PC-3 (cell line): ENCODE measurements around the gene TRIOBP. TPM values are rescaled to one million over a fixed set of nuclear protein-coding genes. Genes with fewer than 3 reads are reported as not detected.
A peak's percentile ranks its signal among the peaks of the same experiment; 100 is the strongest.

Experiments used
- ATAC-seq: fragments of 200-7000 bp; cut with Tn5 transposase; 2 replicates; pipeline ENCODE4 v1.9.1; 2020; ENCODE audit warnings: mild to moderate bottlenecking, moderate library complexity
- BruUV-seq: library from RNA; stranded (reverse); fragments of 400-500 nt; replicated peaks from 2 replicates; lab custom pipeline; 2021; lab: Mats Ljungman, UMichigan
- CTCF ChIA-PET: fragments of 300-600 bp; sonication (Branson Sonifier 250); formaldehyde crosslinking; loops from one replicate; lab custom pipeline; 2022; ENCODE audit warnings: antibody characterized with exemption; lab: Charles Lee
- POLR2A ChIA-PET: fragments of 300-600 bp; sonication (Branson Sonifier 250); formaldehyde crosslinking; loops from one replicate; lab custom pipeline; 2022; ENCODE audit warnings: antibody characterized with exemption; ENCODE audit not compliant: unreplicated experiment; lab: Charles Lee
- DNase-seq: peaks from one replicate; pipeline ENCODE4 v3.0.0-alpha.2; 2015
- H2AFZ ChIP-seq: fragments of 300-600 bp; sonication (generic); 2 replicates; pipeline ENCODE4 v1.6.0; 2016; ENCODE audit warnings: antibody characterized with exemption, low read length
- H3F3A ChIP-seq: fragments of 300-600 bp; sonication (generic); one replicate; pipeline ENCODE4 v1.6.0; 2017; ENCODE audit warnings: antibody characterized with exemption, low read length, control low read depth, mild to moderate bottlenecking; ENCODE audit not compliant: unreplicated experiment
- H3K27ac ChIP-seq: fragments of 300-600 bp; sonication (generic); 2 replicates; pipeline ENCODE4 v1.5.1; 2016; ENCODE audit warnings: mild to moderate bottlenecking, low read length
- H3K27me3 ChIP-seq: fragments of 300-600 bp; sonication (generic); 2 replicates; pipeline ENCODE4 v1.6.1; 2016; ENCODE audit warnings: low read length, mixed read lengths
- H3K36me3 ChIP-seq: fragments of 300-600 bp; sonication (generic); 2 replicates; pipeline ENCODE4 v1.6.1; 2016; ENCODE audit warnings: low read depth, mixed run types, low read length, mixed read lengths
- H3K4me1 ChIP-seq: fragments of 300-600 bp; sonication (generic); 2 replicates; pipeline ENCODE4 v1.5.1; 2016; ENCODE audit warnings: low read length; ENCODE audit not compliant: insufficient read depth
- H3K4me2 ChIP-seq: fragments of 300-600 bp; sonication (generic); 2 replicates; pipeline ENCODE4 v1.6.0; 2016; ENCODE audit warnings: low read length
- H3K4me3 ChIP-seq: fragments of 300-600 bp; sonication (generic); 2 replicates; pipeline ENCODE4 v1.5.1; 2016; ENCODE audit warnings: mild to moderate bottlenecking, low read length, mixed read lengths
- H3K79me2 ChIP-seq: fragments of 300-600 bp; sonication (generic); 2 replicates; pipeline ENCODE4 v1.6.1; 2017; ENCODE audit warnings: low read length, mixed read lengths
- H3K9ac ChIP-seq: fragments of 300-600 bp; sonication (generic); 2 replicates; pipeline ENCODE4 v1.6.0; 2016; ENCODE audit warnings: mild to moderate bottlenecking, low read length
- H3K9me2 ChIP-seq: fragments of 300-600 bp; sonication (generic); replicated peaks from 2 replicates; pipeline ENCODE4 v1.6.1; 2016; ENCODE audit warnings: mixed run types, low read length, mixed read lengths
- H3K9me3 ChIP-seq: fragments of 300-600 bp; sonication (generic); 2 replicates; pipeline ENCODE4 v1.6.1; 2016; ENCODE audit warnings: low read length, mixed read lengths
- H4K20me1 ChIP-seq: fragments of 300-600 bp; sonication (generic); 2 replicates; pipeline ENCODE4 v1.6.1; 2016; ENCODE audit warnings: low read length, mixed read lengths
- CTCF ChIP-seq: fragments of 300-600 bp; sonication (generic); conservative IDR thresholded peaks from 2 replicates; pipeline ENCODE4 v1.5.1; 2017; ENCODE audit warnings: antibody characterized with exemption, low read depth, mild to moderate bottlenecking, low read length
- EZH2 ChIP-seq: fragments of 300-600 bp; sonication (generic); IDR thresholded peaks from one replicate; pipeline ENCODE4 v1.6.1; 2017; ENCODE audit warnings: antibody characterized with exemption, mild to moderate bottlenecking, low read length; ENCODE audit not compliant: unreplicated experiment
- EZH2phosphoT487 ChIP-seq: fragments of 300-600 bp; sonication (generic); IDR thresholded peaks from 2 replicates; pipeline ENCODE4 v1.6.1; 2018; ENCODE audit warnings: mild to moderate bottlenecking, antibody characterized with exemption, low read length, borderline replicate concordance
- intact Hi-C: fragments of 100-400 bp; cut with micrococcal nuclease; formaldehyde crosslinking; loops from 2 replicates; pipeline ENCODE4 v1.9.0; 2023
- total RNA-seq: library from RNA; depleted of rRNA; stranded (reverse); fragments of >200 nt; gene quantifications from 2 replicates; pipeline ENCODE4 v1.2.3, GENCODE V29; 2014

TRIOBP gene
- total RNA-seq, 1 experiment from 2014 or later, result 64.5 TPM

DNA sequence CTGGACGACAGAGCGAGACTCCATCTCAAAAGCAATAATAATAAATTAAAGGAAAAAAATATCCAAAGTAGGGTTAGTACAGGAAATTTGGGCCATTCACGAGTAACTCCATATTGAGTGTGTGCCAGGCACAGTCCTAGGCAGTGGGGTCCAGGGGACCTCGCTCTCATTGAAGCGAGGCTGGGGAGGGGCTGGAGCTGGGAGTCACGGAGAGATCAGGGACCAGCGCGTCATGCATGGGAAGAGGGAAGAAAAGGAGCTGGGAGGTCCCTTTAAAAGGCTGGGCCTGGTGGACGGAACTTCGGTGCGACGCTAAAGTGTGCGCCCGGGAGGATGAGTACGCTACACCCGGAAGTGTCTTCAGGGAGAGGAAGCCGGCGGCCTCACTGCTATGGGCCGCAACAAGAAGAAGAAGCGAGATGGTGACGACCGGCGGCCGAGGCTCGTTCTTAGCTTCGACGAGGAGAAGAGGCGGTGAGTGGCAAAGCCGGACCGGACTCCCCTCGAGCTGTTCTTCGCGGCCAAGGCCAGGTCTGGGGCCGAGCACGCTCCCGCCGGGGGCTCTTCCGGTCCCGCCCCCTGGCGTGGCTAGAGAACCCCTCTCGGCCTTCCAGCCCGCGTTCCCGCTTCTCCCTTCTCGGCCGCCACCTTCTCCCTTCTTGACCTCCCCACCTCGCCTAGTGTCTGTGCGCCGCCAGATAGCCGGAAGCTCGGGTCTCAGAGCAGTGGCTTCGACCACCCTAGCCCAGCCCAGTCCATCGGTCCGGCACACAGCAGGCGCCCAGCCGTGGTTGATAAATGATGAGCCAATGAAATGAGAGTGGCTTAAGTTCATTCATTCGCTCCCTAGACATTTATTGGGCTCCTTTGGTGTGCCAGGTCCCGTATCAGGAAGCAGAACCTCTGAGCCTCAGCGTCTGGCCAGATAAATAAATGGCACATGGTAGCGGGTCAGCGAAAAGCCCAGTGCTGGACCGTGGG, 10.6 kb upstream of the TRIOBP start, which contains the start of gene NOL12:
NOL12 (plus strand) TSS at position 342 of the 981 bp plus-strand sequence; CDS start at position 392, 50 bp downstream.
- Histone ChIP-seq H3K27me3 (no peaks in the 10 kb centered on the region), H2AFZ (peak within 1 kb of the TSS; percentile 90), H3K79me2 (peaks cover 21% of the 10 kb centered on the region), H3K36me3 (peaks cover 12% of the 10 kb centered on the region; the same call in 1 of the 2 replicates), H3F3A (no peaks in the 10 kb centered on the region), H3K27ac (peak within 1 kb of the TSS; percentile 77), H4K20me1 (no peaks in the 10 kb centered on the region), H3K9me2 (no peaks in the 10 kb centered on the region), H3K4me1 (peaks cover 17% of the 10 kb centered on the region), H3K9me3 (no peaks in the 10 kb centered on the region), H3K4me3 (peak within 1 kb of the TSS; percentile 100), H3K9ac (peak within 1 kb of the TSS; percentile 95), H3K4me2 (peak within 1 kb of the TSS; percentile 99)
- BruUV-seq, result TSS peak; percentile 88
- CTCF ChIA-PET, result no interaction called here
- intact Hi-C loops, result loop anchor here (10.0 kb wide), 1 partner anchor 119 kb away; the partner anchor contains the start of gene GCAT
- TF ChIP-seq EZH2 (no peak), EZH2phosphoT487 (no peak), CTCF (no peak)
- DNase-seq (peak; percentile 87), ATAC-seq (peak; percentile 66)
- POLR2A ChIA-PET, result interaction anchor here (0.6 to 1.0 kb wide), 5 partner anchors 11 to 137 kb away, joined by 3 to 11 read pairs (median 6); partner anchors contain the start of genes GGA1, LGALS1 and PDXP

DNA sequence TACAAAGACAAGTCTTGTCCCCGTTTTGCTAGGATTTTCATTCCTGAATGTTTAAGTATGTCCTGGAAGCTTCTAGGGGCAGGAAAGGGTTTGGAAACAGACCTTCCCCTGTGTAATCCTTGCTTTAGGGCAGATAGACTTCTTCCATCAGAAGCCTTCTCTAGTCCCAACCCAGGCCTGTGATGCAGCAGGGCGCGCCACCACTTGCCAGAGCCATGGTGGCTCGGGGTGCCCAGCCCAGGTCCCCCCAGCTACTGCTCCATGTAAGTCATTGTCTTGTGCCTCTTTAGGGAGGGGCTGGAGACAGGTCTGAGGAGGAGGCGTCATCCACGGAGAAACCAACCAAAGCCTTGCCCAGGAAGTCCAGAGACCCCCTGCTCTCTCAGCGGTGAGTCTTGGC, 6.4 kb upstream of the TRIOBP start:
- DNase-seq (no peak), ATAC-seq (no peak)
- Histone ChIP-seq H4K20me1 (no peaks in the 10 kb centered on the region), H3K27ac (no peak overlapping the region), H3F3A (no peaks in the 10 kb centered on the region), H3K9me2 (no peaks in the 10 kb centered on the region), H3K4me1 (peaks cover 16% of the 10 kb centered on the region), H3K4me3 (no peak overlapping the region), H3K9me3 (no peaks in the 10 kb centered on the region), H3K79me2 (peaks cover 21% of the 10 kb centered on the region), H3K9ac (no peak overlapping the region), H3K4me2 (no peak overlapping the region), H3K27me3 (no peaks in the 10 kb centered on the region), H2AFZ (no peak overlapping the region), H3K36me3 (peaks cover 17% of the 10 kb centered on the region; the same call in 1 of the 2 replicates)
- no TSS peak for BruUV-seq
- intact Hi-C loops, result loop anchor here (10.0 kb wide), 1 partner anchor 54 kb away; no protein-coding TSS in a partner anchor
- CTCF ChIA-PET, result no interaction called here
- TF ChIP-seq EZH2phosphoT487 (no peak), CTCF (no peak), EZH2 (no peak)
- POLR2A ChIA-PET, result no interaction called here
